ENCODE data around the gene POU6F1. TPM values are rescaled to one million over a fixed set of nuclear protein-coding genes. Genes with fewer than 3 reads are reported as not detected.
A peak's percentile ranks its signal among the peaks of the same experiment; 100 is the strongest.

POU6F1 gene
- total and polyA plus RNA-seq, 9 of the 15 experiments (the other 6 are each of a cell fraction or from before 2014, with no cell fraction given), result 0.14 to 3.3 (median 1.1) TPM

DNA sequence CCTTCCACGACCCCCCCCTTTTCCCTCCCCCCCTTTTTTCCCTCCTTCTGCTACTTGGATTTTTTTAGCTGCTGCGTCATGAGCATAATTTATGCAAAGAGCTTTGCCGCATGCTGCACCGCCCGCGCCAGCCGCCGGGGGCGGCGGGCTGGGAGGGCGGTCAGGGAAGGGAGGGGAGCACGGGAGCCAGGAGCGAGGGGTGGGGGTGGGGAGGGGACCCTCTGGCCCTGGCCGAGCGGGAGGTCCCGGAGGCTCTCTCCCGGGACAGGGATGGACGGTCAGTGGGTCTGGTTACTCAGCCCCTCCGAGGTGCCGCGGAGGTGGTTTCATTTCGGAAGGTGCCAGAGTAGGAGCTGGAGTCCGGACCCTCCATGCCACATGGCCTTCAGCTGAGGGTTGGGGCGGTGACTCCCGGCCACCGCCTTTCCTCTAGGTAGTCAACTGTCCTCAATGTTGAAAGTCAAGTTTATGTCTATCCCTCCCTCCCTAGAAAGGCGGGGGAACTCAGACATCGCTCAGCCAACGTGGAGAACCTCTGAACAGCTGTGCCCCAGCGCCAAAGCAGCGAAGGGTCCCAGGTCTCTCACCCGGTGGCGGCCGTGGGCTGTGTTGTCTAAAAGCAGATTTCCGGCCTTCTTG lies at the start of gene POU6F1 (continued):
- 0 out of 2 replicates have a peak, but pooled peaks have one; percentile 19 for TF ChIP-seq PML (IDR thresholded peaks at IDR 0.05; ENCODE audit: low read length)
- TF ChIP-seq, protein P1, sequence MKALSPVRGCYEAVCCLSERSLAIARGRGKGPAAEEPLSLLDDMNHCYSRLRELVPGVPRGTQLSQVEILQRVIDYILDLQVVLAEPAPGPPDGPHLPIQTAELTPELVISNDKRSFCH (CRISPR knock-in tag; IDR thresholded peaks at IDR 0.05), result no peak
- TF ChIP-seq, protein P1 (tag; IDR thresholded peaks at IDR 0.05), result 0 out of 2 replicates have a peak, but pooled peaks have one; percentile 54
- TF ChIP-seq FUS (optimal IDR thresholded peaks at IDR 0.05; ENCODE audit: low read depth, low read length), result no peak
- no peak for TF ChIP-seq ZNF830 (CRISPR knock-in tag; IDR thresholded peaks at IDR 0.05)
- peak; percentile 91 for TF ChIP-seq MYC (IDR thresholded peaks at IDR 0.05; ENCODE audit: low read depth, low read length)
- TF ChIP-seq MYC (CRISPR knock-in tag; IDR thresholded peaks at IDR 0.05; ENCODE audit: borderline replicate concordance, low read depth), result peak; percentile 42; the same call in 1 of the 2 replicates
- TF ChIP-seq, protein P2, sequence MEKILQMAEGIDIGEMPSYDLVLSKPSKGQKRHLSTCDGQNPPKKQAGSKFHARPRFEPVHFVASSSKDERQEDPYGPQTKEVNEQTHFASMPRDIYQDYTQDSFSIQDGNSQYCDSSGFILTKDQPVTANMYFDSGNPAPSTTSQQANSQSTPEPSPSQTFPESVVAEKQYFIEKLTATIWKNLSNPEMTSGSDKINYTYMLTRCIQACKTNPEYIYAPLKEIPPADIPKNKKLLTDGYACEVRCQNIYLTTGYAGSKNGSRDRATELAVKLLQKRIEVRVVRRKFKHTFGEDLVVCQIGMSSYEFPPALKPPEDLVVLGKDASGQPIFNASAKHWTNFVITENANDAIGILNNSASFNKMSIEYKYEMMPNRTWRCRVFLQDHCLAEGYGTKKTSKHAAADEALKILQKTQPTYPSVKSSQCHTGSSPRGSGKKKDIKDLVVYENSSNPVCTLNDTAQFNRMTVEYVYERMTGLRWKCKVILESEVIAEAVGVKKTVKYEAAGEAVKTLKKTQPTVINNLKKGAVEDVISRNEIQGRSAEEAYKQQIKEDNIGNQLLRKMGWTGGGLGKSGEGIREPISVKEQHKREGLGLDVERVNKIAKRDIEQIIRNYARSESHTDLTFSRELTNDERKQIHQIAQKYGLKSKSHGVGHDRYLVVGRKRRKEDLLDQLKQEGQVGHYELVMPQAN (IDR thresholded peaks at IDR 0.05; ENCODE audit: borderline replicate concordance), result peak; percentile 74; the same call in 1 of the 2 replicates
- TF ChIP-seq SOX6 (IDR thresholded peaks at IDR 0.05), result no peak
- 0 out of 4 replicates have a peak, but pooled peaks of 1 of the 2 experiments have one; percentile 17 for TF ChIP-seq RAD21 (CRISPR knock-in tag; conservative IDR thresholded peaks at IDR 0.05 in 1 of 2, IDR thresholded peaks at IDR 0.05 in 1 of 2)
- no peak for TF ChIP-seq NR2F6 (CRISPR knock-in tag; IDR thresholded peaks at IDR 0.05)

Data from K562 (cell line).